Measurements from ENCODE around the gene SUSD6. TPM values are rescaled to one million over a fixed set of nuclear protein-coding genes. Genes with fewer than 3 reads are reported as not detected.

The SUSD6 gene
- polyA plus RNA-seq, 2 of the 4 experiments (the other 2 are of a cell fraction): 4.3 to 7.0 TPM

DNA sequence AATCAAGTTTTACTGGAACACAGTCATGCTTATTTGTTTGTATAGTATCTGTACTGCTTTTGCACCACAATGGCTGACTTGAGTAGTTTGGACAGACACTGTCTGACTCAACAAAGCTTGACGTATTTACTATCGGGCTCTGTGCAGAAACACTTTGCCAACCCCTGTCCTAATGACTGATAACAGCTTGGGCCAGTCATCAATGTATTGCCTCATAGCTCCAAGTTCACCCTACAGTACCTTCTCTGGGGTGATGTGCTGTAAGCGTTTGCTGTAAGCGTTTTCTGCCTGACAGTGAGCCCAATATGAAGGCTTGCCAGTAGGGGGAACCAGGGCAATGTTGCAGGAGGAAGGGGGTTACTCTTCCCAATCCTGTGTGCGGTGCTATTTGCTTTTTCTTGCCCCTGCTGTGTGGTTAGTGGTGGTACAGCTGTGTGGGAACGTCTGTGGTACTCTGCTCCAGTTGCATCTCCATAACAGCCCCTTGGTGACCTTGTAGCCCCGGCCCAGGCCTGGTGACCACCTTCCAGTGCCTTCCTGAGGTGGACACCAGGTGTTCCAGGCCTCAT lies 31.3 kb upstream of the SUSD6 start (continued):
- TF ChIP-seq MAX (IDR thresholded peaks at IDR 0.05): no peak
- no peak for TF ChIP-seq ZSCAN20 (CRISPR knock-in tag; IDR thresholded peaks at IDR 0.05)
- no peak for TF ChIP-seq KDM1A (IDR thresholded peaks at IDR 0.05; ENCODE audit: low read depth)
- TF ChIP-seq PHF8 (IDR thresholded peaks at IDR 0.05; ENCODE audit: borderline replicate concordance, low read depth): no peak
- TF ChIP-seq HMGXB4 (CRISPR knock-in tag; IDR thresholded peaks at IDR 0.05; ENCODE audit: borderline replicate concordance): no peak
- TF ChIP-seq, protein P1, sequence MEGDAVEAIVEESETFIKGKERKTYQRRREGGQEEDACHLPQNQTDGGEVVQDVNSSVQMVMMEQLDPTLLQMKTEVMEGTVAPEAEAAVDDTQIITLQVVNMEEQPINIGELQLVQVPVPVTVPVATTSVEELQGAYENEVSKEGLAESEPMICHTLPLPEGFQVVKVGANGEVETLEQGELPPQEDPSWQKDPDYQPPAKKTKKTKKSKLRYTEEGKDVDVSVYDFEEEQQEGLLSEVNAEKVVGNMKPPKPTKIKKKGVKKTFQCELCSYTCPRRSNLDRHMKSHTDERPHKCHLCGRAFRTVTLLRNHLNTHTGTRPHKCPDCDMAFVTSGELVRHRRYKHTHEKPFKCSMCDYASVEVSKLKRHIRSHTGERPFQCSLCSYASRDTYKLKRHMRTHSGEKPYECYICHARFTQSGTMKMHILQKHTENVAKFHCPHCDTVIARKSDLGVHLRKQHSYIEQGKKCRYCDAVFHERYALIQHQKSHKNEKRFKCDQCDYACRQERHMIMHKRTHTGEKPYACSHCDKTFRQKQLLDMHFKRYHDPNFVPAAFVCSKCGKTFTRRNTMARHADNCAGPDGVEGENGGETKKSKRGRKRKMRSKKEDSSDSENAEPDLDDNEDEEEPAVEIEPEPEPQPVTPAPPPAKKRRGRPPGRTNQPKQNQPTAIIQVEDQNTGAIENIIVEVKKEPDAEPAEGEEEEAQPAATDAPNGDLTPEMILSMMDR (IDR thresholded peaks at IDR 0.05): peak; percentile 32
- TF ChIP-seq, protein P2, sequence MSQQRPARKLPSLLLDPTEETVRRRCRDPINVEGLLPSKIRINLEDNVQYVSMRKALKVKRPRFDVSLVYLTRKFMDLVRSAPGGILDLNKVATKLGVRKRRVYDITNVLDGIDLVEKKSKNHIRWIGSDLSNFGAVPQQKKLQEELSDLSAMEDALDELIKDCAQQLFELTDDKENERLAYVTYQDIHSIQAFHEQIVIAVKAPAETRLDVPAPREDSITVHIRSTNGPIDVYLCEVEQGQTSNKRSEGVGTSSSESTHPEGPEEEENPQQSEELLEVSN (IDR thresholded peaks at IDR 0.05; ENCODE audit: borderline replicate concordance, low read depth): no peak
- no peak for TF ChIP-seq RCOR1 (IDR thresholded peaks at IDR 0.05; ENCODE audit: low read depth, low read length)
- peak; percentile 21; the same call in 1 of the 2 replicates for TF ChIP-seq HOXB5 (CRISPR knock-in tag; IDR thresholded peaks at IDR 0.05)
- no peak for TF ChIP-seq NFE2L2 (conservative IDR thresholded peaks at IDR 0.05; ENCODE audit: low read length)
- TF ChIP-seq HEYL (CRISPR knock-in tag; IDR thresholded peaks at IDR 0.05): no peak
- TF ChIP-seq, protein P3, sequence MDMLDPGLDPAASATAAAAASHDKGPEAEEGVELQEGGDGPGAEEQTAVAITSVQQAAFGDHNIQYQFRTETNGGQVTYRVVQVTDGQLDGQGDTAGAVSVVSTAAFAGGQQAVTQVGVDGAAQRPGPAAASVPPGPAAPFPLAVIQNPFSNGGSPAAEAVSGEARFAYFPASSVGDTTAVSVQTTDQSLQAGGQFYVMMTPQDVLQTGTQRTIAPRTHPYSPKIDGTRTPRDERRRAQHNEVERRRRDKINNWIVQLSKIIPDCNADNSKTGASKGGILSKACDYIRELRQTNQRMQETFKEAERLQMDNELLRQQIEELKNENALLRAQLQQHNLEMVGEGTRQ (IDR thresholded peaks at IDR 0.05): no peak
- no peak for TF ChIP-seq ZC3H11A (IDR thresholded peaks at IDR 0.05)
- no peak for TF ChIP-seq TP53 (CRISPR knock-in tag; IDR thresholded peaks at IDR 0.05)
- TF ChIP-seq, protein P4, sequence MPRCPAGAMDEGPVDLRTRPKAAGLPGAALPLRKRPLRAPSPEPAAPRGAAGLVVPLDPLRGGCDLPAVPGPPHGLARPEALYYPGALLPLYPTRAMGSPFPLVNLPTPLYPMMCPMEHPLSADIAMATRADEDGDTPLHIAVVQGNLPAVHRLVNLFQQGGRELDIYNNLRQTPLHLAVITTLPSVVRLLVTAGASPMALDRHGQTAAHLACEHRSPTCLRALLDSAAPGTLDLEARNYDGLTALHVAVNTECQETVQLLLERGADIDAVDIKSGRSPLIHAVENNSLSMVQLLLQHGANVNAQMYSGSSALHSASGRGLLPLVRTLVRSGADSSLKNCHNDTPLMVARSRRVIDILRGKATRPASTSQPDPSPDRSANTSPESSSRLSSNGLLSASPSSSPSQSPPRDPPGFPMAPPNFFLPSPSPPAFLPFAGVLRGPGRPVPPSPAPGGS (IDR thresholded peaks at IDR 0.05): no peak
- no peak for TF ChIP-seq EP300 (IDR thresholded peaks at IDR 0.05)
- no peak for TF ChIP-seq CBX8 (IDR thresholded peaks at IDR 0.05)
- TF ChIP-seq RNF2 (IDR thresholded peaks at IDR 0.05; ENCODE audit: borderline replicate concordance, low read depth): no peak
- no peak for TF ChIP-seq RARB (CRISPR knock-in tag; IDR thresholded peaks at IDR 0.05)
- TF ChIP-seq HES2 (IDR thresholded peaks at IDR 0.05): no peak
- TF ChIP-seq ELK1 (IDR thresholded peaks at IDR 0.05; ENCODE audit: low read depth, low read length): no peak
